HG02970 (cell line): Measurements from ENCODE around the gene CCM2L.

ENCODE experiments used
- ATAC-seq: cut with Tn5 transposase; IDR thresholded peaks from one replicate; pipeline ENCODE4 v1.9.1; 2021; ENCODE audit warnings: mild to moderate bottlenecking, moderate library complexity, moderate number of reproducible peaks; ENCODE audit not compliant: unreplicated experiment, low FRiP score

The CCM2L gene

GRCh38 chr20:32080783-32081182 is 70.5 kb downstream of the CCM2L start:
- no peak for ATAC-seq
